Activated T-cell treated with anti-CD3 and anti-CD28 coated beads, Interleukin-2, amount 50 U/mL, for 72 hours (primary cell): Measurements from ENCODE around the gene ZKSCAN5. TPM values are rescaled to one million over a fixed set of nuclear protein-coding genes. Genes with fewer than 3 reads are reported as not detected.
A peak's percentile ranks its signal among the peaks of the same experiment; 100 is the strongest.

ENCODE experiments used
- ATAC-seq, 2 donors: fragments of 150-1000 bp; cut with Tn5 transposase; replicated peaks in 1 of 2; 2 replicates each; pipeline ENCODE4 v1.10.0; 2021; ENCODE audit warnings: moderate library complexity in 2 of 2, mild to moderate bottlenecking in 1 of 2
- DNase-seq, 2 donors: peaks; one replicate each; pipeline ENCODE4 v3.0.0; 2021 to 2022; ENCODE audit warnings: mixed read lengths in 1 of 2
- H3K27ac Mint-ChIP-seq: one replicate; pipeline ENCODE4 v1.8.0; 2022; ENCODE audit warnings: mild to moderate bottlenecking, moderate library complexity, mixed read lengths
- H3K27me3 Mint-ChIP-seq: one replicate; pipeline ENCODE4 v1.8.0; 2022; ENCODE audit warnings: low read depth, mixed read lengths
- H3K36me3 Mint-ChIP-seq, 2 donors: one replicate each; pipeline ENCODE4 v1.8.0; 2022; ENCODE audit warnings: mixed read lengths in 2 of 2, mild to moderate bottlenecking in 1 of 2; ENCODE audit not compliant: insufficient read depth in 2 of 2
- H3K4me1 Mint-ChIP-seq: one replicate; pipeline ENCODE4 v1.8.0; 2022; ENCODE audit warnings: low read depth, mixed read lengths
- H3K4me3 Mint-ChIP-seq, 2 donors: one replicate each; pipeline ENCODE4 v1.8.0; 2022; ENCODE audit warnings: mild to moderate bottlenecking in 2 of 2, mixed read lengths in 2 of 2, moderate library complexity in 2 of 2
- H3K9me3 Mint-ChIP-seq, 2 donors: one replicate each; pipeline ENCODE4 v1.8.0; 2022; ENCODE audit warnings: mixed read lengths in 2 of 2
- total RNA-seq, 2 donors: library from RNA; stranded (reverse); gene quantifications; one replicate each; pipeline ENCODE4 v1.2.3, GENCODE V29; 2022

Gene ZKSCAN5
- 1 to 10 TPM; 9.3 to 9.9 TPM for total RNA-seq

DNA sequence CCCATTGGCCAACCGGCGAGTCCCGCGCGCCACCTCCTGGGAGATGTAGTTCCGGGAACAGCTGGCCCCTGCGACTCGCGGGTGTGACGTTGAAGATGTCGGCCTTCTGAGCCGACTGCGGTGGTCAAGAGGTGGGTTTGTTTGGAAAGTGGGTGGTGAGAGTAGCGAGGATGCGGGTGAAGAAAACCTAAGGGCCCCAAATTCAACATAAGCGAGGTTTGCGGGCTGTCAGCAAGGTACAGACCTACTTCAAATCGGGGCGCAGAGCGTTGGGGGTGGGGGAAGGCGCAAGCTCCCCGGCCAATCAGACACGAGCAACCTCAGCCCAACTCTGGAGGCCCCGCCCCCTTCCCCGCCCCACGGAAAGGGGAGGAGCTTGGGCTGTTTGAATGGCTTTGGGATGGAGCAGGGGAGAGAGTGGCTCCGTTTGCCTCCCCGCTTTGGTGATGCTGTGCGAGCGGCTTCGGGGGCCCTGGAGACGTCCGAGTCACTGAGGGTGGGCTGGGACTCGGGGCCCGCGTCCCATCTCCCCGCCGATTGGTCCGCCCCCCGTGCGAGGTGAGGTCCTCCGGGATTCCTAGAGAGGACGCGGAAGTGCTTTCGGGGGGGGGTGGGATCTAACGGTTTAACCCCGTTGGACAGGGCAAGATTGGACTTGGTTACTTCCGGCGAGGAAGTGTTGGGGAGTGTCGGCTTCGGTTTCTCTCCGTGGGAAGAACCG is at the start of gene ZKSCAN5:
ZKSCAN5 (plus strand) TSS at position 60 of the 721 bp plus-strand sequence. CDS start 1,383 bp downstream, outside the sequence.
- H3K9me3 Mint-ChIP-seq = peaks cover 0 to 1% of the 10 kb centered on the region in 2 donors
- H3K4me3 Mint-ChIP-seq = peak within 1 kb of the TSS; percentile 84 to 93
- peaks cover 5 to 13% of the 10 kb centered on the region in 2 donors for H3K36me3 Mint-ChIP-seq
- peaks cover 42% of the 10 kb centered on the region for H3K4me1 Mint-ChIP-seq
- ATAC-seq = peak; percentile 82 to 86
- DNase-seq = peak; percentile 97 to 99
- H3K27me3 Mint-ChIP-seq = no peaks in the 10 kb centered on the region
- H3K27ac Mint-ChIP-seq = peak within 1 kb of the TSS; percentile 96

DNA sequence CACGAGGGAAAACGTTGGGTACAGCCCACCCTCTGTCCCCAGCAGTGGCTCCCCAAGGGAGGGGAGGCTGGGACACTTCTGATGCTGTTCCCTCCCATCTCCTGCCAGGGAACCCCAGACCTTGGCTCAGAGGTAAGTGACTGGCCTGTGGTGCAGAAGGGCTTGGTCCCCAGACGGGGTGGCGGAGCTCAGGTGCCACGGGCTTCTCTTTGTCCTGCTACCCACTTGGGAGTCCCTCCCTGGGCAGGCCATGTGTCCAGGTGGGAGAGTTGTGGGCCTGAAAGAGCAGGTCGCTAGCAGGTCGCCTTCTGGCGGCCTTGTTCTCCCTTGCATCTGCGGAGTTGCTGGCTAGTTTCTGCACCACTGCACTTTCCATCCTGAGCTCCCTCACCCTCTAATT is 48.6 kb upstream of the ZKSCAN5 start:
- Mint-ChIP-seq H3K27me3 (no peaks in the 10 kb centered on the region), H3K4me1 (peaks cover 23% of the 10 kb centered on the region), H3K27ac (no peak overlapping the region), H3K36me3 (peaks cover 1 to 16% of the 10 kb centered on the region in 2 donors), H3K4me3 (no peak overlapping the region), H3K9me3 (no peaks in the 10 kb centered on the region)
- DNase-seq (no peak), ATAC-seq (no peak)

DNA sequence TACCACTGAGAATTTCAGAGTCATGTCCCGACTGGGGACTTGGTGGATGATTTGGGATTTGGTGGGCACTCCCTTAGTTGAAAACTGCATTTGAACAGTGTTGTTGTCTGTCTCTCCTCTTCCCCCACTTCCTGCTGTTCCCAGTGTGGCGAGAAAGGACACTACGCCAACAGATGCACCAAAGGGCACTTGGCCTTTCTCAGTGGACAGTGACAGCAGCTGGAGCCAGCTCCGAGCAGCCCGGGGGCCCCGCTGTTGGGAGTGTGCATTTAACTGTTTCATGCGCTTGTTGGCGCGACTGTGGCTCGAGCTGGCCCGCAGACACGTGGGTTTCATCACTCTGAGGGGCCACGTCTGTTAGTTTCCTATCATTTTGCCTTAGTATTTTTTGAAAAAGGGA is 48.2 kb upstream of the ZKSCAN5 start:
- Mint-ChIP-seq H3K9me3 (no peaks in the 10 kb centered on the region), H3K36me3 (peaks cover 1 to 13% of the 10 kb centered on the region in 2 donors), H3K4me3 (no peak overlapping the region), H3K4me1 (peaks cover 24% of the 10 kb centered on the region), H3K27ac (no peak overlapping the region), H3K27me3 (no peaks in the 10 kb centered on the region)
- ATAC-seq (no peak), DNase-seq (no peak)

DNA sequence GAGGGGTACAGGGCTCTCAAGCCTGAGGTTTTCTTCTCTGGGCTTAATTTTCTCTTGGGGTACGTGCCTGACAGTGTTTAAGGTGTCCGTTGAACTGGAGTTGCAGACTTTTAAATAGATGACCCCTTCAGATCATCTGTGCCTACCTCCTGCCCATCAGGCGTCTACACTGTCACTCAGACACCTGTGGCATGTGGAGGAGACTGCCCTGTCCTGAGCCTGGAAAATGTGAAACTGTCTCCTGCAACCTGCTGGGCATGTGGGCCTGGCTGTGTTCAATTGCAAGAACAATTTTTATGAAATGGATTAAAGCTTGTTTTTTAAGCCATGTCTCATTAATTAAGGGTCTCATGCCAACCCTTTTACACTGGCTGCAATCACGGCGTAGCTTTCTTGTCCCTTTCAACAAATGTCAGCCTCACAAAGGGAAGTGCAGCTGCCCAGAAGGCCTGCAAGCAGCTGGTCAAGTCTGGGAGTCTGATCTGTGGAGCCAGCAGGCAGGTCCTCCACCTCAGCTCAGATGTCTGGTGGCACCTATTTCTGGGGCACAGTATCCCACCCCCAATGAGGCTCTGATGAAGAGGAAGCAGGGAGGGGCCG is 47.3 kb upstream of the ZKSCAN5 start:
- H3K27ac Mint-ChIP-seq = no peak overlapping the region
- peaks cover 1 to 13% of the 10 kb centered on the region in 2 donors for H3K36me3 Mint-ChIP-seq

DNA sequence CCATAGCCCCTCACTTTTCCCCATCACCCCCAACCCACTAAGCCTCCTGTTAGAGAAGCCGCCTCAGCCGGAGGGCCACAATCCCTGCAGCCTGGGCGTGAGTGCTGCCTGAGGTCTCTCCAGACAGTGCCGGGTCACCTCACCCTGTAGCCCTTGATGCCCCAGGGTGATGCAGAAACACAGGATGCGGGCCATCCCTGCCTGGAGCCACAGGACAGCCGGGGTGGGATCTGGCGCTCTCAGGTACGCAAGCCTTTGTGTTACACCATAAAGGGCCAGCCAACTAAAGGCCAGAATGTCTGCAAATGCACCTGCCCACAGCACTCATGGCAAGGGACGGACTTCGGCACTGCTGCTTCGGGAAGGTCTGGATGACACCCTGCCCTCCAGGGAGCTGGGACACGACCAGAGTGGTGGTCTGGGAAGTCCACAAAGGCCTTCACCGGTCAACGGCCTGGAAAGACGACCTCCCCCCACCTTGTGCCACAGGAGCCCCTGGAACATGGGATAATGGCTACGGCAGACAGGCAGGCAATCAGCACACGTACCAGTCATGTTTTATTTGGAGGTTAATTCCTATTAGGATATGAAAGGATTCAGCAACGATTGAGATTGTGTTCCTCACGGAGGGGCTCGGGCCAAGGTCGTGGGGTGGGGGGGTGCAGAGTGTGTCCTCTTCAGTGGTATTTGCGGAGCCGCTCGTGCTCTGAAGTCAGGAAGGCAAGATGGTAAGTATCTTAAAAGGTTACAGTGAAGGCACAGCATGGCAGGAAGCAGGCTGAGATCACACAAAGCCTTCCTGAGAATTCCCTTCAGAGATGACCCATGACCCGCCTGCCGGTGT is 46.6 kb upstream of the ZKSCAN5 start:
- Mint-ChIP-seq H3K27me3 (no peaks in the 10 kb centered on the region), H3K27ac (no peak overlapping the region), H3K4me3 (no peak overlapping the region), H3K9me3 (no peaks in the 10 kb centered on the region), H3K36me3 (peaks cover 2 to 14% of the 10 kb centered on the region in 2 donors), H3K4me1 (peaks cover 30% of the 10 kb centered on the region)
- DNase-seq (no peak), ATAC-seq (no peak)

More for the DNA sequence above, 47.3 kb upstream of the ZKSCAN5 start:
- ATAC-seq (no peak), DNase-seq (no peak)
- Mint-ChIP-seq H3K9me3 (no peaks in the 10 kb centered on the region), H3K4me1 (peaks cover 24% of the 10 kb centered on the region), H3K27me3 (no peaks in the 10 kb centered on the region), H3K4me3 (no peak overlapping the region)

DNA sequence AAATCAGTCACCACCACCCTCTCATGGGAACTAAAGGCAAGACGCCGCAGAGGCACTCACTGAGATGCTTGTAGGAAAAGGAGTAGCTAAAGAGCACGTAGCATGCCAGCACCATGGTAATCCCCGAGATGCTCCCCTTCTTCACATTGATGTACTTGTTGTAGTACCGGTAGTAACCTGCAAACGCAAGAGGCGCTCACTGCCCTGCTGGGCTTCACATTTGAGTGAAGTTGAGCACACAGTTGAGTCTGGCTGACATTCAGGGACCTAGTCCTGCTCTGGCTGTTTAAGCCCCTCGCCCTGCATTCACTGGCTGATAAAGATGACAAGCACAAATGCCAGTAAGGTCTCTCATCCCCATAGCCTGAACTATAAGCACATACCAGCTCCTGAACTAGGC is 45.4 kb upstream of the ZKSCAN5 start:
- H3K4me1 Mint-ChIP-seq = peaks cover 38% of the 10 kb centered on the region
- H3K9me3 Mint-ChIP-seq = no peaks in the 10 kb centered on the region
- H3K27me3 Mint-ChIP-seq = no peaks in the 10 kb centered on the region
- peak; percentile 52 to 55 for ATAC-seq
- H3K27ac Mint-ChIP-seq = peak overlapping the region; percentile 64
- H3K4me3 Mint-ChIP-seq = no peak overlapping the region
- H3K36me3 Mint-ChIP-seq = peaks cover 4 to 21% of the 10 kb centered on the region in 2 donors
- peak in 1 of 2 donors; percentile 36 for DNase-seq

DNA sequence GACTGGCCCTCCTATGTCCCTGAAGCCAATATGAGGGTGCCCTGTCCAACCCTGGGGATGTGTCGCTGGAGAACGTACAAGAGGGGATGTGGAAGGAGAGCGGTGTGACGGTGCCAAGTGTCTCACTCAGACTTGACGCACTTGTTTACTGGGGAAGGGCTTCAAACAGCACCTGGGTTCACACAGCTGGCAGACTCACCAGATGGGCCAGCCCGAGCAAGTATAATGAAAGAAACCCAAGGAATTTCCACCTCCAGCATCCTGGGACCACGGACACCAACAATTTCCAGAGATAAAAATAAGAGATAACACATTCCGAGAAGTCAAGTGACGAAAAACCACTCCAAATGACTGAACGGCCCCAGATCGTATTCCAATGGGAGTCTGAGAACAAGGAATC is 43.8 kb upstream of the ZKSCAN5 start:
- DNase-seq = no peak
- Mint-ChIP-seq H3K27ac (peak overlapping the region; percentile 64), H3K9me3 (no peaks in the 10 kb centered on the region), H3K4me3 (no peak overlapping the region), H3K36me3 (peaks cover 9 to 23% of the 10 kb centered on the region in 2 donors), H3K4me1 (peaks cover 52% of the 10 kb centered on the region), H3K27me3 (no peaks in the 10 kb centered on the region)
- ATAC-seq = no peak

DNA sequence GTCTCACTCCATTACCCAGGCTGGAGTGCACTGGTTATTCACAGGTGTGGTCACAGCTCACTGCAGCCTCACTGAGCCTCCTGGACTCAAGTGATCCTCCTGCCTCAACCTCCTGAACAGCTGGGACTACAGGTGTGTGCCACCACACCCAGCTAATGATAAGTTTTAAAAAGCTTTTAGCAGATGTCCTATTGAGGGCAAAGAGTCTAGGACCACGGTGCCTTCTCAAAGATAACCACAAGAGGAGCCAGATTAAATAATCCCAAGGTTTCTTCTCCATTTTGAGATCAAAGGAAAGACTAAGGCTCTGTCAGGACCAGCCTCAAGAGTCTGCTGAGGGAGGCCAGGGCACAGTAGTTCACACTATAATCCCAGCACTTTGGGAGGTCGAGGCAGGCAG is 43.2 kb upstream of the ZKSCAN5 start:
- ATAC-seq = no peak
- Mint-ChIP-seq H3K9me3 (peaks cover 0 to 1% of the 10 kb centered on the region in 2 donors), H3K4me1 (peaks cover 56% of the 10 kb centered on the region), H3K4me3 (no peak overlapping the region), H3K36me3 (peaks cover 9 to 25% of the 10 kb centered on the region in 2 donors), H3K27me3 (no peaks in the 10 kb centered on the region), H3K27ac (no peak overlapping the region)
- DNase-seq = no peak

DNA sequence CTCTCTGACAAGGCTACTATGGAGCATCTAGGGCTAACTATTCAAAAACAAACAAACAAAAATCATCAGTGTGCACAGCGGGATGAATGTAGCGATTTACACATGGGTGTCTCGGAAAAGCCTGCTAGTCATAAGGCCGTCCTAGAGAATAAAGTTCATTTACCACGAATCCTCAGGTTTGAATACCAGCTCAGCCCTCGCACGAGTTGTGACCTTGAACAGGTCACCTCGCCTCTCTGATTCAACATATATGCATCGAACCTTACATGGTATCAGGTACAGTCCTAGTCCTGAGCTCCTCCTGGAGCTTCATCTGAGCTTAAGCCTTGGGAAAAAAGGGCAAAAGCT is 39.1 kb upstream of the ZKSCAN5 start:
- peaks cover 42% of the 10 kb centered on the region for H3K4me1 Mint-ChIP-seq
- DNase-seq (no peak), ATAC-seq (peak; percentile 1 to 10)
- peak overlapping the region; percentile 77 for H3K27ac Mint-ChIP-seq
- peak overlapping the region; percentile 85 to 92 for H3K4me3 Mint-ChIP-seq
- H3K9me3 Mint-ChIP-seq = peaks cover 0 to 1% of the 10 kb centered on the region in 2 donors
- no peaks in the 10 kb centered on the region for H3K27me3 Mint-ChIP-seq
- peaks cover 9 to 15% of the 10 kb centered on the region in 2 donors for H3K36me3 Mint-ChIP-seq

DNA sequence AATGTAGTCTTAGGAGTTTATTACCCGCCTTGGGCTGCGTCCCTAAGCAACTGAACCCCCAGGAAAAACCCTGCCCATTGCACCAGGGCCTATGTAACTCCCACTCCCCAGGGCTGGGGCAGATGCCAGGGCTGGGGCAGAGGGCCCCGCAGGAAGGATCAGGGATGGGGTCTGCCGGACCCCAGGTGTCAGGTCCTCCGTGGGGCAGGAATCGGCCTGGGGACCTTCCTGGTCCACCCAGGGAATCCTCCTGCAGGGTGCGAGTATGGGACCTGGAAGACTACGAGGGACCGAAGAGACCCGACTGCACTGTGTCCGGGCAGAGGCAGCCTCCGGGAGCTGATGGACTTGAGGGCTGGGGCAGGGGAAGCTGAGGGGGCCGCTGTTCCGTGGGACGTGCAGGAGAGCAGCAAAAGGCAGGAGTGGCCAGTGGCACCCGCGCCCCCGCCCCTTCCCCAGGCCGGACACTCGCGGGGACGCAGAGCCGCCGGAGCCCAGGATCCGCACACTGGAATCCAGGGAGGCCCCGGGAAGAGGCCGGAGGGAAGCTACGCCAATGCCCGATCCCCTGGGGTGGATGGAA is 36.0 kb upstream of the ZKSCAN5 start:
- DNase-seq = no peak
- no peak overlapping the region for H3K27ac Mint-ChIP-seq

DNA sequence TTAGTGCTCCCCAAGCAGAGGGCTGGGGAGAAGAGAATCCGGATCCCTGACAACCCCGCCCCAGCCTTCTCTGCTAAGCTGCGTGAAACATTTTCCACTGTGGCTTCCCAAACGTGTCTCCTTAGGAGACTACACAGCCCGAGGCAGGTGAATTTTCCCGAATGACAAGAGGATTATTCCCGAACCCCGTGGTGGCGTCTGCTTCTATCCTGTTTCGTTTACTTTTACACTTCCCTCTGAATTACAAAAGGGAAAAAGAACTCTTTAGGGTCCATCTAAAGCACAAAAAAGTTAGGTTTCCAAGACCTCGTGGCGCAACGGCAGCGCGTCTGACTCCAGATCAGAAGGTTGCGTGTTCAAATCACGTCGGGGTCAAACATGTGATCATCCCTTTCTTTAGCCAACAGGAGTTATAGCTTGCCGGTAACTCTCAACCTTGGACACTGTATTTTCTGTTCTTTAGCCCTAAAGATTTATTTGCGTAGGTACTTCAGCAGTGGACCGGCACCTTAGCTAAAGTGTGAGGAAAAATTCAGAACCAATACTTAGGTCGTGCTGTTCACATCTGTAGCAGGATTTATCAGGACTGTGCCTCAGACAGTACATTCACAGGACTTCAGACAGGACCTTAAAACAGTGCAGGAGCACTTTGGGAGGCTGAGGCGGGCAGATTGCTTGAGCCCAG is 34.9 kb upstream of the ZKSCAN5 start:
- ATAC-seq (no peak), DNase-seq (no peak)
- H3K4me3 Mint-ChIP-seq = no peak overlapping the region
- H3K9me3 Mint-ChIP-seq = peaks cover 0 to 1% of the 10 kb centered on the region in 2 donors
- H3K4me1 Mint-ChIP-seq = peaks cover 35% of the 10 kb centered on the region
- peaks cover 7 to 14% of the 10 kb centered on the region in 2 donors for H3K36me3 Mint-ChIP-seq
- H3K27me3 Mint-ChIP-seq = no peaks in the 10 kb centered on the region
- peak overlapping the region; percentile 28 for H3K27ac Mint-ChIP-seq

More for the DNA sequence above, 36.0 kb upstream of the ZKSCAN5 start:
- Mint-ChIP-seq H3K36me3 (peaks cover 13 to 17% of the 10 kb centered on the region in 2 donors), H3K27me3 (no peaks in the 10 kb centered on the region), H3K9me3 (peaks cover 0 to 1% of the 10 kb centered on the region in 2 donors), H3K4me3 (no peak overlapping the region), H3K4me1 (peaks cover 44% of the 10 kb centered on the region)
- no peak for ATAC-seq

DNA sequence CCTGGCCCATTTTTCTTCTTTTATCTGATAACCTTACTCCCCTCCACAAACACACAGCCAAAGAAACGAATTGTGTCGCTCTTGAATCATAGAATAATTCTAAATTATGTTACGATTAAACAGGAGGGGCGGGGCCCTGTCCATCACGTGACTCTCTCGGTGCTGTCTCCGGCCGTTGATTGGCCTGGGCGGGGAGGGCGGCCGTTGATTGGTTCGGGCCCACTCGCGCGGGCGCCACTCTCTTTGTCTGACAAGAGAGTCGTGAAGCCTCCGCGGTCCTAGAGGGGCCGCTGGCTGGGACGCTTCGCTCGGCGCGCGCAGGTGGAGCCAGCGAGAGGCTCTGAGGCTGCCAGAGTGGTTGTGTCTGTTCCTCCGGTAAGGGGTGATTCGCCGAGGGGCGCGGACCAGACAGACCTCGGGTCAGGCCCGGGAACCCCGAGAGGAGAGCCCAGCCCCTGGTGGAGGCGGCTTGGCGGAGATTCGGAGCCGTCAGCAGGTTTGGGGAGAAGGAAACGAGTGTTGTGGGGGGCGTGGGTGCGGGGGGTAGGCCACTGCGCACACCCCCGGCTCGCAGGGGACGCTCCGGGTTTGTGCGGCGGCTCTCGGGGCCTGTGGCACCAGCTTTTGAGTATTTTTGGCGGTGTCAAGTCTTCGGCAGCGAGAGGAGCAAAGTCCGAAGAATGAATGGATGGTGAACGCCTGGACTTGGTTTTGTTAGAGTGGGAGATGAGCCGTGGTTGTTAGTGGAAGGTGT is 31.7 kb upstream of the ZKSCAN5 start, which contains the start of gene ZNF789:
ZNF789 (plus strand) TSS at position 330 of the 754 bp plus-strand sequence. CDS start 3,567 bp downstream, outside the sequence.
- no peaks in the 10 kb centered on the region for H3K9me3 Mint-ChIP-seq
- peak within 1 kb of the TSS; percentile 95 for H3K27ac Mint-ChIP-seq
- ATAC-seq (peak; percentile 98), DNase-seq (peak; percentile 98)
- no peaks in the 10 kb centered on the region for H3K27me3 Mint-ChIP-seq
- H3K4me1 Mint-ChIP-seq = peaks cover 45% of the 10 kb centered on the region
- H3K4me3 Mint-ChIP-seq = peak within 1 kb of the TSS; percentile 99 to 100
- H3K36me3 Mint-ChIP-seq = peaks cover 10% of the 10 kb centered on the region in 2 donors
